Measurements from ENCODE around the gene FHOD3.

The FHOD3 gene

DNA sequence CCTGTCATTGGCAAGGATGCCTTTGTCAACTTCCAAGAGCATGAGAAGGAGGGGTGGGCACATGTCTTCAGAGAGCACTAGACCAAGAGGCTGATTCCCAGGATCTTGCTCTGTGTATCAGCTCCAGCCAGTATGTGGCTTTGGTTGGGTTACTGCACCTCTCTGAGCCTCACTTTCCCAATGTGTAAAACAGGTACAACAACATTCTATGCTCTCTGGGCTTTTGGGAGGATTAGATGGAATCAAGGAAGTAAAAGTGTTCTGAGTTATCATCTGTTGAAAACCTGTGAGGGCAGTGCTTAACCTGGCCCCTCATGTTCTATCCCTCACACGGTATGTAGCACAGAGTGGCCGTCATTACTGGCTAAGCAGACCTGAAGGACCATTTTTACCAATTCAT lies 103.9 kb downstream of the FHOD3 start:
- no peak for DNase-seq (ENCODE audit: extremely low read depth, low read depth)
- TF ChIP-seq, protein P1, sequence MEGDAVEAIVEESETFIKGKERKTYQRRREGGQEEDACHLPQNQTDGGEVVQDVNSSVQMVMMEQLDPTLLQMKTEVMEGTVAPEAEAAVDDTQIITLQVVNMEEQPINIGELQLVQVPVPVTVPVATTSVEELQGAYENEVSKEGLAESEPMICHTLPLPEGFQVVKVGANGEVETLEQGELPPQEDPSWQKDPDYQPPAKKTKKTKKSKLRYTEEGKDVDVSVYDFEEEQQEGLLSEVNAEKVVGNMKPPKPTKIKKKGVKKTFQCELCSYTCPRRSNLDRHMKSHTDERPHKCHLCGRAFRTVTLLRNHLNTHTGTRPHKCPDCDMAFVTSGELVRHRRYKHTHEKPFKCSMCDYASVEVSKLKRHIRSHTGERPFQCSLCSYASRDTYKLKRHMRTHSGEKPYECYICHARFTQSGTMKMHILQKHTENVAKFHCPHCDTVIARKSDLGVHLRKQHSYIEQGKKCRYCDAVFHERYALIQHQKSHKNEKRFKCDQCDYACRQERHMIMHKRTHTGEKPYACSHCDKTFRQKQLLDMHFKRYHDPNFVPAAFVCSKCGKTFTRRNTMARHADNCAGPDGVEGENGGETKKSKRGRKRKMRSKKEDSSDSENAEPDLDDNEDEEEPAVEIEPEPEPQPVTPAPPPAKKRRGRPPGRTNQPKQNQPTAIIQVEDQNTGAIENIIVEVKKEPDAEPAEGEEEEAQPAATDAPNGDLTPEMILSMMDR (IDR thresholded peaks at IDR 0.05; ENCODE audit: low read depth, low read length, missing control alignments) = no peak
- H3K4me3 ChIP-seq (replicated peaks; ENCODE audit: low read depth, low read length) = no peak overlapping the region

DNA sequence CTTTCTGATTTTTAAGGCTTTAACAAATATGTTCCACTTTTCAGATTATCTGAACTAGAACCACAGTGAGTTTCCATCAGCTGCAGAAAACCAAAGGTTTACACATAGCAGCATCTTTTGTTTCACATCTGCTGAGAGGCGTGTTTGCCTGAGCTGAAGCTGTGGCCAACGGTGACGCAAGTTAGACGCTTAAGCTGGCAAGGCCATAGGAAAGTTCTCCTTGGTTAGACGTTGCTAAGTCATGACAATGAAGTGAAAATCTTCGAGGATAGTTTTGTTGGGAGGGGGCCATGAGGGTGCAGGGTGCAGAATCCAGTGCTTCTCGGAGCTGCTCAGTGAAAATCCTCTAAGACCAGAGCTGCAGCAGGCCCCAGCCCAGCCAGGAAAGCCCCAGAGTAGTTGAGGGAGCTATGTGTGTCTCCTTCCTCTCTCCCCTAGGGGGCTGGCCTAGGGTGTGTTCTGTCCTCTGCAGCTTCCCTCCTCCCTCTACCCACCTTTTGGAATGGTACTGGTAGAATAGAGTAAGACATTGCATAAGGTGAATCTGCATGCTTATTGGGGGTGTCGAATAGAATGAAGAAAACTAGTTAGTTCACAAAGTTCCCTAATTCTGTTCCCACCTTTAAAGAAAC lies 105.4 kb downstream of the FHOD3 start:
- no peak for DNase-seq (ENCODE audit: extremely low read depth, low read depth)
- H3K4me3 ChIP-seq (replicated peaks; ENCODE audit: low read depth, low read length) = no peak overlapping the region
- TF ChIP-seq, protein P1 (IDR thresholded peaks at IDR 0.05; ENCODE audit: low read depth, low read length, missing control alignments) = peak; percentile 14

DNA sequence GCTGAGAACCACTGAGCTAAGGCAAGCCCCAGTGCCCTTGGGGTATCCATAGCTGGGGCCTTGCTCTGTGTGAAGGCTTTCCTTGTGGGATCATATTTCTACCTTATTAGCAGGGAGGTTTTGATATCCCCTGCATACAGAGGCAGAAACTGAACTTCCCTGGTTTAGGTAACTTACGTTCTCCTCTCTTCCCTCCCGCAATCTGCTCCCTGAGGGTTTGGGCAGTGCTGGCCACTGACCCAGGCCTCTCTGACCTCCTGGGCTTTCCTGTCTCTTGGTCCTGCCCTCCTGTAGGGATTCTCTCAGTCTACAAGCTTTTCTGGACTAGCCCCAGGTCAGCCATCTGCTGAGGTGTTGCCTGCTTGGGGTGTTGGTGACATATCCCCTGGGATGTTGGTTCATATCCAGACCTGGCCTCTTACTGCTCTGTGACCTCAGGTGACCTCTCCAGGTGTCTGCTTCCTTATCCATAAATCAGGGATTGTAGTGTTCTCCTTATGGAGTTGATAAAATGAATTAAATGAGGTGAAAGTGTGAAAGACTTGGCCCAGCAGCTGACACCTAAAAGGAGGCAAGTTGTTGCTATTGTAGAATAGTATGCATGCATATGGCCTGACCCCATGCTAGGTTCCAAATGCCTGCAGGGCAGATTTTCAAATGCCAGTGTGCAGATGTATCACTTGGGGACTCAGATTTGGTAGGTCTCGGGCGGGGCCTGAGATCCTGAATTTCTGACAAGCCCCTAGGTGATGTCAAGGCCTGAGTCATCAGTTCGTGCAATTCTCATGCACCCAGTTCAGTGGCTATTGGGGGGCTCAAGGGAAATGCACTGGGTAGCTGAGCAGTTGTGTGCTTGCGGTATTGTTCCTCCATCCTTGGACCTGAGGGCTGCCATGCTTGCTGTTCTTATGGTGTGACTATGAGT lies 106.6 kb downstream of the FHOD3 start:
- TF ChIP-seq, protein P1 (IDR thresholded peaks at IDR 0.05; ENCODE audit: low read depth, low read length, missing control alignments) = no peak
- no peak for DNase-seq (ENCODE audit: extremely low read depth, low read depth)
- H3K4me3 ChIP-seq (replicated peaks; ENCODE audit: low read depth, low read length) = no peak overlapping the region

DNA sequence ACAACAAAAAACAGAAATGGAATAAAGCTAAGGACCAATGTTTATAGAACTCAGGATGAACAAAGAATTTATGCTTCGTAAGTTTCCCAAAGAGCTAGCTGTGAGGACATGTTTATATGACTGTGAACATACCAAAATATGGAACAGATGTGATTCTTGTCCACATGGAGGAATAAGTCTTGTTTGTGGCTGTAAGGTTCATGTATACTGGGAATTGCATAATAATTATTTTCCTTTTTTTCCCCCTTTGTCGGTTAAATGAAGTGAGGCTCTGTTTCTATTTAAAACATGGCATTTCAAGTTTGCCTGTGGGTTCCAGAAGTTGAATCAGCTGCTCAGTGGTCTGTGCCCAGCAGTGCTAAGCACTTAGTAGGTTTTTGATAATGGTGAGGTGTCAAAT lies 108.1 kb downstream of the FHOD3 start:
- no peak overlapping the region for H3K4me3 ChIP-seq (replicated peaks; ENCODE audit: low read depth, low read length)
- no peak for DNase-seq (ENCODE audit: extremely low read depth, low read depth)
- TF ChIP-seq, protein P1 (IDR thresholded peaks at IDR 0.05; ENCODE audit: low read depth, low read length, missing control alignments) = no peak

DNA sequence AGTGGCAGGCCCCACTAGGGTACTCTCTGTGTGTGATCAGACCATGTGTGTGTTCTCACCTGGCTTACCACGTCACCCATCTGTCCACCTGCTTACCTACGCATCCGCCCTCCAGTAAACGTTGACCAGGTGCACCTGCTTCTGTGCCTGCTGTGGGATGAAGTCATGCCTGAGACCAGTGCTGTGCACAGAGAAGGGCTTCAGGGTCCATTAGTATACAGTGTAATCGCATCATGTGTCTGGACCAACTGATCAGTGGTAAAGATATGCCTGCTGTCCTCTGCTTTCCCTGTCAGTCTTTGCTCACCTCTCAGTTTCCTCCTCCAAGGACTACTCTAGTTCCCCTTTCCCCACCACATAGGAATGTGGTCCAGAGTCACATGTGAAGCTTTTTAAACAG lies 109.3 kb downstream of the FHOD3 start:
- DNase-seq (ENCODE audit: extremely low read depth, low read depth) = no peak
- no peak overlapping the region for H3K4me3 ChIP-seq (replicated peaks; ENCODE audit: low read depth, low read length)
- TF ChIP-seq, protein P1 (IDR thresholded peaks at IDR 0.05; ENCODE audit: low read depth, low read length, missing control alignments) = no peak

DNA sequence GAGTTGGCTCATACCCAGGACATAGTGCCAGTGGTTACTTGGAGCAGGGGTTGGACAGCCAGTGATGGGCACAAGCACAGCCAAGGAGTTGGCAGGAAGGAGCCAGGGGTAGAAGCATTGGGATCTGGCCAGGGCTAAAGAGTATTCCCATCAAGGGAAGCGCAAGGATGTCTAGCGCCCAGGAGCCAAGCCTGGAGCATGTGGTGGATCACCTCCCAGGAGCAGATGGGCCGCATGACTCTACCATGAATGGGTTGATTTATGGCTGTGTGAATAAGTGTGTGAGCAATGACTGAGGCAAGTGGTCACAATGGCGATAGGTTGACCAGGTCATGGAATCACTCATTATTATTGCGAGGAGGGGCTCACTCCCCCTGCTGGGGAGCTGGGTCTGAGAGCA lies 111.1 kb downstream of the FHOD3 start:
- DNase-seq (ENCODE audit: extremely low read depth, low read depth) = no peak
- no peak overlapping the region for H3K4me3 ChIP-seq (replicated peaks; ENCODE audit: low read depth, low read length)
- TF ChIP-seq, protein P1 (IDR thresholded peaks at IDR 0.05; ENCODE audit: low read depth, low read length, missing control alignments) = no peak

Measured in HFF-Myc (cell line).